Sigmoid colon (tissue), 4 donors: Measurements from ENCODE around the gene OLFML2B.

ENCODE experiments used
- CTCF ChIP-seq, 4 experiments: fragments of 450-650 bp in 3 of 4; fragments of 200-600 bp in 1 of 4; IDR thresholded peaks; one replicate each; pipeline ENCODE4 v1.5.1; 2016 to 2019; ENCODE audit warnings: antibody characterized with exemption in 4 of 4, mild to moderate bottlenecking in 3 of 4, moderate library complexity in 2 of 4
- EP300 ChIP-seq, 4 donors: sonication (generic); formaldehyde crosslinking; IDR thresholded peaks; one replicate each; pipeline ENCODE4 v1.6.1; 2017; ENCODE audit warnings: antibody characterized with exemption in 4 of 4
- POLR2A ChIP-seq, 2 donors: fragments of 450-650 bp; IDR thresholded peaks; one replicate each; pipeline ENCODE4 v1.6.1; 2016; ENCODE audit warnings: antibody characterized with exemption in 2 of 2, mild to moderate bottlenecking in 2 of 2, moderate library complexity in 2 of 2
- POLR2AphosphoS5 ChIP-seq, 4 donors: sonication (generic); formaldehyde crosslinking; IDR thresholded peaks; one replicate each; pipeline ENCODE4 v1.6.1; 2017; ENCODE audit warnings: antibody characterized with exemption in 4 of 4

GRCh38 chr1:162036163-162036562 lies 12.5 kb upstream of the OLFML2B start:
- TF ChIP-seq CTCF (IDR thresholded peaks at IDR 0.05) (no peak), POLR2AphosphoS5 (IDR thresholded peaks at IDR 0.05) (no peak), POLR2A (IDR thresholded peaks at IDR 0.05) (no peak), EP300 (IDR thresholded peaks at IDR 0.05) (no peak)
